ENCODE data around the gene ATG7.
"Not testable (repeated sequence)": the region's sequence is repeated elsewhere in the genome, so short reads cannot be mapped to it uniquely, and the experiment has no call there.

ATG7 gene

DNA sequence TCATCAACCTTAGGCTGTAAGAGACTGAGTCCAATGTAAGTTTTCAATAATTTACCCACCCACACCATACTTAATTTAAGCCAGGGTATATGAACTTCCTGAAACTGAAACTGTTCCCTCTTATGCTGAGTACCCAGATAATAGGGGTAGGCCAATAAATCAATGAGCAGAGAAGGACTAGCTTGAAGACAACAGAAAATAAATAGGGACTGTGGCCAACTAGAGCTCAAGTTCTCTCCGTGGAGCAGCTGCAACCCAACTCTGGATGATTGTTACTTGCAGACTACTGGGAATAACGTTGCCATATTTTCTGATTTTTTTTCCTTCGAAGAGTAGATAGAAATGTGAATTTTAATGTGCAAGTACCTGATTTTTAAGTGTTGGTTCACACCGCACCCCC is 128.0 kb downstream of the ATG7 start:
- in situ Hi-C loops (cut with MboI; ENCODE audit: low sequenced_read_pairs, unreplicated experiment) = no loop called here
- TF ChIP-seq CTCF (IDR thresholded peaks at IDR 0.05; ENCODE audit: borderline replicate concordance, control extremely low read depth, extremely low read depth, insufficient read depth, missing control alignments) = no peak
- DNase-seq (ENCODE audit: low spot score) = no peak

- no peak for DNase-seq (ENCODE audit: low spot score)
- in situ Hi-C loops (cut with MboI; ENCODE audit: low sequenced_read_pairs, unreplicated experiment) = no loop called here
- no peak for TF ChIP-seq CTCF (IDR thresholded peaks at IDR 0.05; ENCODE audit: borderline replicate concordance, control extremely low read depth, extremely low read depth, insufficient read depth, missing control alignments)
These were observed 129.2 kb downstream of the ATG7 start for GRCh38 chr3:11401434-11401833.

DNA sequence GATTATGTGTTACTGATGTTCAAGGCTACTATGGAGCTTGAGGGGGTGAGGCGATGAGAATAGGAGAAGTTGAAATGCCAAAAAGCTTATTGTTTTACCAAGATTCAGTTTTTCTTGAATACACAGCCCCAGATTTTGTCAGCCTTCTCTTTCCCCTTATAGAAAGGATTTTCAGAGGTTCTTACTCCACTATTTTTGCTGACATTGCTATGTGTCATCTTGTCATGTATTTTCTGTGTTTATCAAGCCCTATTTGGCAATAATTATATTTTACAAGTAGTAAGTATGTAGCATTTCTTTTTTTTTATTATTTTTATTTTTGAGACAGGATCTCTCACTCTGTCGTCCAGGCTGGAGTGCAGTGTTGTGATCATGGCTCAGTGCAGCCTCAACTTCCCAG is 133.1 kb downstream of the ATG7 start:
- DNase-seq (ENCODE audit: low spot score) = no peak
- no peak for TF ChIP-seq CTCF (IDR thresholded peaks at IDR 0.05; ENCODE audit: borderline replicate concordance, control extremely low read depth, extremely low read depth, insufficient read depth, missing control alignments)
- in situ Hi-C loops (cut with MboI; ENCODE audit: low sequenced_read_pairs, unreplicated experiment) = no loop called here

DNA sequence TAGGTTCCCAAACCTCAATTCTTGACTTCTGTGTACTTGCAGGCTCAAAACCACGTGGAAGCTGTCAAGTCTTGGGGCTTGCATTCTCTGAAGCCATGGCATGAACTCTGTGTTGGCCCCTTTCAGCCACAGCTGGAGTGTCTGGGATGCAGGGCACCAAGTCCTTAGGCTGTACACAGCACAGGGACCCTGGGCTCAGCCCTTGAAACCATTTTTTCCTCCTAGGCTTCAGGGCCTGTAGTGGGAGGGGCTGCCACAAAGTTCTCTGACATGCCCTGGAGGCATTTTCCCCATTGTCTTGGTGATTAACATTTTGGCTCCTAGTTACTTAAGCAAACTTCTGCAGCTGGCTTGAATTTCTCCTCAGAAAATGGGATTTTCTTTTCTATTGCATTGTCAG is 135.4 kb downstream of the ATG7 start:
- in situ Hi-C loops (cut with MboI; ENCODE audit: low sequenced_read_pairs, unreplicated experiment) = no loop called here
- no peak for TF ChIP-seq CTCF (IDR thresholded peaks at IDR 0.05; ENCODE audit: borderline replicate concordance, control extremely low read depth, extremely low read depth, insufficient read depth, missing control alignments)
- DNase-seq (ENCODE audit: low spot score) = no peak

DNA sequence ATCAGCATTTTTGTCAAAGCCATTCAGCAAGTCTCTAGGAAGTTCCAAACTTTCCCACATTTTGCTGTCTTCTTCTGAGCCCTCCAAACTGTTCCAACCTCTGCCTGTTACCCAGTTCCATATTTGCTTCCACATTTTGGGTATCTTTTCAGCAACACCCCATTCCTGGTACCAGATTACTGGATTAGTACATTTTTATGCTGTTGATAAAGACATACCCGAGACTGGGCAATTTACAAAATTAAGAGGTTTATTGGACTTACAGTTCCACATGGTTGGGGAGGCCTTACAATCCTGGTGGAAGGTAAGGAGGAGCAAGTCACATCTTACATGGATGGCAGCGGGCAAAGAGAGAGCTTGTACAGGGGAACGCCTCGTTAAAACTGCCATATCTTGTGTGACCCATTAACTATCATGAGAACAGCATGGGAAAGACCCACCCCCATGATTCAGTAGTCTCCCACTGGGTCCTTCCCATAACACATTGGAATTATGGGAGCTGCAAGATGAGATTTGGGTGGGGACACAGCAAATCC is 136.2 kb downstream of the ATG7 start:
- in situ Hi-C loops (cut with MboI; ENCODE audit: low sequenced_read_pairs, unreplicated experiment); DNase-seq (ENCODE audit: low spot score): not testable (repeated sequence)

GRCh38 chr3:11410564-11410963 is 138.4 kb downstream of the ATG7 start:
- TF ChIP-seq CTCF (IDR thresholded peaks at IDR 0.05; ENCODE audit: borderline replicate concordance, control extremely low read depth, extremely low read depth, insufficient read depth, missing control alignments) = no peak
- no peak for DNase-seq (ENCODE audit: low spot score)
- in situ Hi-C loops (cut with MboI; ENCODE audit: low sequenced_read_pairs, unreplicated experiment) = no loop called here

GRCh38 chr3:11411956-11412355 is 139.8 kb downstream of the ATG7 start:
- in situ Hi-C loops (cut with MboI; ENCODE audit: low sequenced_read_pairs, unreplicated experiment) = no loop called here
- no peak for DNase-seq (ENCODE audit: low spot score)
- no peak for TF ChIP-seq CTCF (IDR thresholded peaks at IDR 0.05; ENCODE audit: borderline replicate concordance, control extremely low read depth, extremely low read depth, insufficient read depth, missing control alignments)

Measured in GM13976 (cell line).